HG02642 (cell line): ENCODE measurements around the gene SIAH1.
A peak's percentile ranks its signal among the peaks of the same experiment; 100 is the strongest.
"Not testable (repeated sequence)": the region's sequence is repeated elsewhere in the genome, so short reads cannot be mapped to it uniquely, and the experiment has no call there.

Experiments used
- ATAC-seq: cut with Tn5 transposase; IDR thresholded peaks from one replicate; pipeline ENCODE4 v1.9.1; 2021; ENCODE audit warnings: mild to moderate bottlenecking; ENCODE audit not compliant: unreplicated experiment, poor library complexity

The SIAH1 gene

DNA sequence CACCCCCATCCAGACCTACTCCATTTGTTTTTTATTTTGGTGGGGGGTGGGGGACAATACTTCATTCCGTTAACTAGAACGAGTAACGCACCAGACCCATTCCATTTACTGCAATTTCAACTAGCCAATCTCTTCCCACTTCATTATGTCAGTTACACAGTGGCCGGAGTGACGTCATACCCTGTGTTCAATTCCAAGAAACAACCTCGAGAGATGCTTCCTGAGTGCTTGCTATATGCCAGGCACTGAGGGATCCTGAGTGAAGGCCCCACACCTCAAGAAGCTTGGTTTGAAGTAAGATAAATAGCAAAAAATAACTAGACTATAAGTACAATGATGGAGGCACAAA, 9.1 kb upstream of the SIAH1 start:
- no peak for ATAC-seq

- no peak for ATAC-seq
These were observed 8.5 kb upstream of the SIAH1 start for GRCh38 chr16:48393485-48394354.

DNA sequence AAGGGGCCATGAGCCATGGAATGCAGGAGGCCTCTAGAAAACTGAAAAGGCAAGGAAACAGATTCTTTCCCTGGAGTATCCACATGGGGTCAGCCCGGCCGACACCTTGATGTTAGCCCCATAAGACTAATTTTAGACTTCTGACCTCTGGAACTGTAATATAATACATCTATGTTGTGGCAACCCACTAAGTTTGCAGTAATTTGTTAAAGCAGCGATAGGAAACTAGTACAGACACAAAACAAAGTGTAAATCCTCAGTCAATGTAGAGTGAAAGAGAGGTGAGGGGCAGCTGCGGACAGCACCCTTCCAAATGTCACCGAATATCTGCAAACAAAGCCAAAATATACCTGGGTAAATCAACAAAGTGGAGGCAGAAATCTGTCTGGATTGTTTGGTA, 7.2 kb upstream of the SIAH1 start:
- ATAC-seq, result no peak

GRCh38 chr16:48386559-48387312, 1.5 kb upstream of the SIAH1 start:
- no peak for ATAC-seq

GRCh38 chr16:48384520-48385252, 527 bp downstream of the SIAH1 start:
- peak; percentile 63 for ATAC-seq

GRCh38 chr16:48383877-48384519, 1.2 kb downstream of the SIAH1 start:
- no peak for ATAC-seq

GRCh38 chr16:48383009-48383876, 2.0 kb downstream of the SIAH1 start:
- ATAC-seq, result no peak

- no peak for ATAC-seq
These were observed 3.1 kb downstream of the SIAH1 start for GRCh38 chr16:48382131-48382530.

- no peak for ATAC-seq
These were observed 4.0 kb downstream of the SIAH1 start for GRCh38 chr16:48381201-48381600.

GRCh38 chr16:48378836-48379235, 6.4 kb downstream of the SIAH1 start:
- no peak for ATAC-seq

DNA sequence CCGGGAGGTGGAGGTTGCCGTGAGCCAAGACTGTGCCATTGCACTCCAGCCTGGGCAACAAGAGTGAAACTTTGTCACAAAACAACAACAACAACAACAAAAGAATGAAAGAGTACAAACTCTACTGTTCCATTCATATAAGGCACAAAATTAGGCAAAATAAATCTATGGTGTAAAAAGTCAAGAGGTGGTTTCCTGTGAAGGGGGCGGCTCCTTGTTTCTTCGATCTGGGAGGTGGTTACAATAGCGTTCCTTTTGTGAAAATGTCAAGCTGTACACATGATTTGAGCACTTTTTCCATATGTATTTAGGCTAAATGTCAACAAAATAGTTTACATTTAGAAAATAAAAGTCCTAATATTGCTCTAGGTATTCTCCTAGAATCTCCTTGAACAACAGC, 6.9 kb downstream of the SIAH1 start:
- ATAC-seq, result no peak

DNA sequence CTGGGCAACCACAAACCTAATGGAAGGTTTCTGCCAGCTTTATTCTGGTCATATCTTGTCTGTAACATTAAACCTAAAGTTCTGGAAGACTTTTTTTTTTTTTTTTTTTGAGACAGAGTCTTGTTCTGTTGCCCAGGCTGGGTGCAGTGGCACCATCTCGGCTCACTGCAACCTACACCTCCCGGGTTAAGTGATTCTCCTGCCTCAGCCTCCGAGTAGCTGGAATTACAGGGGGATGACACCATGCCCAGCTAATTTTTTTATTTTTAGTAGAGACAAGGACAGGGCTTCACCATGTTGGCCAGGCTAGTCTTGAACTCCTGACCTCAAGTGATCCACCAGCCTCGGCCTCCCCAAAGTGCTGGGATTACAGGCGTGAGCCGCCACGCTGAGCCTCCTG, 7.9 kb downstream of the SIAH1 start:
- ATAC-seq, result not testable (repeated sequence)

GRCh38 chr16:48374255-48374654, 11.0 kb downstream of the SIAH1 start:
- ATAC-seq, result no peak

- no peak for ATAC-seq
These were observed 11.8 kb downstream of the SIAH1 start for GRCh38 chr16:48373258-48374029.

DNA sequence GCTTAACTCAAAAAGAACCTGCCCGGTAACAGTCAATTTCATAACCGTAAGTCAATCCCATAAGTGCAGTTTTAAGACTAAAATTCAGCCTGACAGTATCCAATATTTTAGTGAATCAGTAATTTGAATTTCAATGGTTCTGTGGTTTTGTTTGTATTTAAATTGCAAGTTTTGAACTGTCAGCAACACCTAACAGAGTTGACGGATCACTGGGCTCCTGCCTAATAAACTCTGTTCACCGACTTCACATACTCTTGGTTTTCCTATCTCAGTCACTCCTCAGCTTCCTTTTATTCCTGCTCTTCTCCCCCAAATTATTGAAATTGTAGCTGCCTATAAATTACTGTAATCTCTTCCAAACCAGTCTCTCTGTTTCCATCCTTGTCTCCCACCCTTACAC, 12.5 kb downstream of the SIAH1 start:
- no peak for ATAC-seq

- ATAC-seq, result no peak
These were observed 13.8 kb downstream of the SIAH1 start for GRCh38 chr16:48371393-48371780.

DNA sequence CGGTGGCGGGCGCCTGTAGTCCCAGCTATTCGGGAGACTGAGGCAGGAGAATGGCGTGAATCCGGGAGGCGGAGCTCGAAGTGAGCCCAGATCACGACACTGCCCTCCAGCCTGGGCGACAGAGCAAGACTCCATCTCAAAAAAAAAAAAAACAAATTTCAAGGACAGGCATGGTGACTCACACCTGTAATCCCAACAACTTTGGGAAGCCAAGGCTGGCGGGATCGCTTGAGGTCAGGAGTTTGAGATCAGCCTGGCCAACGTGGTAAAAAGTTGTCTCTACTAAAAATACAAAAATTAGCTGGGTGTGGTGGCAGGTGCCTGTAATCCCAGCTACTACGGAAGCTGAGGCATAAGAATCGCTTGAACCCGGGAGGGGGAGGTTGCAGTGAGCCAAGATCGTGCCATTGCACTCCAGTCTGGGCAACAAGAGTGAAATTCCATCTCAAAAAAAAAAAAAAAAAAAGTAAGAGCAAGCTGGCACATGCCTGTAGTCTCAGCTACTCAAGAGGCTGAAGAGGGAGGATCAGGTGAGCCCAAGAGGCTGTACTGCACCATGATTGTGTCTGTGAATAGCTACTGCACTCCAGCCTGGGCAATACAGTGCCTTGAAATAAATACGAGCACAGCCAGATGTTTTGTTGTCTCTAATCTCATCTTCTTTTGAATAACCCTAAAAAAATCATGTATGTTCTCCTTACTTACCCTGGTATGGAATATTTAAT, 14.4 kb downstream of the SIAH1 start:
- ATAC-seq, result not testable (repeated sequence)

- no peak for ATAC-seq
These were observed 15.0 kb downstream of the SIAH1 start for GRCh38 chr16:48370229-48370628.
